ENCODE measurements around the gene LMO7.

LMO7 gene

DNA sequence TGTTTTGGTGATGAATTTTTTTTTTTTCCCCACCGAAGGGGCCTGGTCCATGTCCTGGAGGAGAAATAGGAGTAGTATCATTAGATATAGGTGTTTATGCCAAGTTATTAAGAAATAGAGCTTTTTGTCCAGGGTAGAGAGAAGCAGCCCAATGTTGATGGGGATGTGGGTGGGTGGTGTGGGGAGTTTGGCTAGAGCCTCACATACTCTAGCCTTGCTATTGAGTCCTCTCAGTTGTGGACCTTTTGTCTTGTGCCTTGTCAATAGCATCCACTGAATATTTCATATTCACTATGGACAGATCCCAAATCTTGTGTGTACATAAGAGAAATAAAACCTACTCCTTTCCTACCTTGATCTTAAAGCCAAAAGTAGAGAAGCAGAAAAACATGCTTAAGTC lies 134.0 kb downstream of the LMO7 start:
- DNase-seq: no peak
- Histone ChIP-seq H3K36me3 (no peaks in the 10 kb centered on the region), H3K4me1 (peaks cover 0 to 30% (median 3%) of the 10 kb centered on the region in 4 donors), H3K27ac (no peak overlapping the region), H3K9me3 (no peaks in the 10 kb centered on the region), H3K27me3 (no peaks in the 10 kb centered on the region), H3K4me3 (no peak overlapping the region)
- intact Hi-C loops (cut with DNase I; ENCODE audit: low total_unique reads): no loop called here
- TF ChIP-seq, protein P1, sequence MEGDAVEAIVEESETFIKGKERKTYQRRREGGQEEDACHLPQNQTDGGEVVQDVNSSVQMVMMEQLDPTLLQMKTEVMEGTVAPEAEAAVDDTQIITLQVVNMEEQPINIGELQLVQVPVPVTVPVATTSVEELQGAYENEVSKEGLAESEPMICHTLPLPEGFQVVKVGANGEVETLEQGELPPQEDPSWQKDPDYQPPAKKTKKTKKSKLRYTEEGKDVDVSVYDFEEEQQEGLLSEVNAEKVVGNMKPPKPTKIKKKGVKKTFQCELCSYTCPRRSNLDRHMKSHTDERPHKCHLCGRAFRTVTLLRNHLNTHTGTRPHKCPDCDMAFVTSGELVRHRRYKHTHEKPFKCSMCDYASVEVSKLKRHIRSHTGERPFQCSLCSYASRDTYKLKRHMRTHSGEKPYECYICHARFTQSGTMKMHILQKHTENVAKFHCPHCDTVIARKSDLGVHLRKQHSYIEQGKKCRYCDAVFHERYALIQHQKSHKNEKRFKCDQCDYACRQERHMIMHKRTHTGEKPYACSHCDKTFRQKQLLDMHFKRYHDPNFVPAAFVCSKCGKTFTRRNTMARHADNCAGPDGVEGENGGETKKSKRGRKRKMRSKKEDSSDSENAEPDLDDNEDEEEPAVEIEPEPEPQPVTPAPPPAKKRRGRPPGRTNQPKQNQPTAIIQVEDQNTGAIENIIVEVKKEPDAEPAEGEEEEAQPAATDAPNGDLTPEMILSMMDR (IDR thresholded peaks at IDR 0.05): no peak

DNA sequence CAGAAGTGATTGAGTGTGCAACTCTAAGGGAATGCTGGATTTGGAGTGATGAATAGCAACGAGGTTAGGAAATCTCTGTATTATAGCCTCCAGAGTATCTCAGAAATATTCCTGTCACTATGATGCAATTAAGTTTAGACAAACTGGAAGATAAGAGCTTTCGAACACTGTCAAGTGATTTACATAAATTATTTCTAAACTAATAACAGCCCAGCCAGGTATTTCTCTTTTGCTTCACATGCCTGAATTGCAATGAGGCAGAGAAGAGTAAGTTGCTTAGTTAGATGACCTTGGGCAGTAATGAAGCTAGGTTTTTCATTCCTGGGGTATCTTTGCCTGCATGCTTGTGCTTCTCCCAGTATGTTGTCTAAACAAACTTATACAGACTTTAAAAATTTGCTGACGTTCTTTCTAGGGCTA lies 134.5 kb downstream of the LMO7 start:
- intact Hi-C loops (cut with DNase I; ENCODE audit: low total_unique reads): no loop called here
- Histone ChIP-seq H3K27ac (no peak overlapping the region), H3K4me3 (no peak overlapping the region), H3K36me3 (no peaks in the 10 kb centered on the region), H3K9me3 (no peaks in the 10 kb centered on the region), H3K4me1 (peaks cover 0 to 25% (median 2%) of the 10 kb centered on the region in 4 donors), H3K27me3 (no peaks in the 10 kb centered on the region)
- DNase-seq: no peak
- TF ChIP-seq, protein P1 (IDR thresholded peaks at IDR 0.05): no peak

DNA sequence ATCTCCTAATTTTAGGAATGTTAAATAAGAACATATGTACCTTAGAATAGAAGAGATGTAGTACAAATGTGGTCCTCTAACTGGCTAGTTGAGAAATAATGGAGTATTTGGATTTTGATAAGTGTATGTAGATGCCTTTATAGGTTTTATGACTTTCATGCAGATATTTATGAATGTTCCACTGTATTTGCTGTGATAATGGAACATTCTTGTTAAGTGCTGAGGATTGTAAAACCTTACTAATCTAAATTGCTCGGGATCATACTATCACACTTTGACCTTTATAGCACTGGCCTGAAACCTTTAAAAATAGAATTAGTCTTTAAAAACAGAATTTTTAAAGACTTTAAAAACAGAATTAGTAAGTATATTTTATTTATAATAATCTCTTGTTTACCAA lies 135.1 kb downstream of the LMO7 start:
- no peaks in the 10 kb centered on the region for H3K9me3 ChIP-seq
- no peaks in the 10 kb centered on the region for H3K27me3 ChIP-seq
- H3K4me3 ChIP-seq: no peak overlapping the region
- H3K36me3 ChIP-seq: no peaks in the 10 kb centered on the region
- no peak overlapping the region for H3K27ac ChIP-seq
- intact Hi-C loops (cut with DNase I; ENCODE audit: low total_unique reads): no loop called here
- H3K4me1 ChIP-seq: peaks cover 0 to 24% (median 1%) of the 10 kb centered on the region in 4 donors
- no peak for DNase-seq
- TF ChIP-seq, protein P1 (IDR thresholded peaks at IDR 0.05): no peak

DNA sequence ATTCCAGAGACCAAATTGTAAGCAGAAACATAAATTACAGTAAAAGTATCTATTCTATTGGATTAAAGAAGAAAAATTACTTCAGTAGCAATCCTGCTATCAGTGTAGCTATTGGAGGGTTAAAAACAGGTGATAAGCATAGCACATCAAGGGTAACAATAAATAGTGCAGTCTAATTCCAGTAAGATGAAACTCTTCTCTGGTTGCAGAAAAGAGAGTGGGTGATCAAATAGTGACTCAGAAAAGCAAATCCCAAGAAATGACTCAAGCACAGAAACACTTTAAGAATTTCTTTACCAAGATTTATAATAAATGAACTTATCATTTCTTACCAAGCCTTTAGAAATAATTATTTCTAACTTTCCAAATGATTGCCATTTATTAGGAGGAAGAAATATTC lies 135.7 kb downstream of the LMO7 start:
- intact Hi-C loops (cut with DNase I; ENCODE audit: low total_unique reads): no loop called here
- TF ChIP-seq, protein P1 (IDR thresholded peaks at IDR 0.05): no peak
- Histone ChIP-seq H3K9me3 (no peaks in the 10 kb centered on the region), H3K36me3 (no peaks in the 10 kb centered on the region), H3K4me1 (peaks cover 0 to 24% (median 1%) of the 10 kb centered on the region in 4 donors), H3K4me3 (no peak overlapping the region), H3K27me3 (no peaks in the 10 kb centered on the region), H3K27ac (no peak overlapping the region)
- no peak for DNase-seq

DNA sequence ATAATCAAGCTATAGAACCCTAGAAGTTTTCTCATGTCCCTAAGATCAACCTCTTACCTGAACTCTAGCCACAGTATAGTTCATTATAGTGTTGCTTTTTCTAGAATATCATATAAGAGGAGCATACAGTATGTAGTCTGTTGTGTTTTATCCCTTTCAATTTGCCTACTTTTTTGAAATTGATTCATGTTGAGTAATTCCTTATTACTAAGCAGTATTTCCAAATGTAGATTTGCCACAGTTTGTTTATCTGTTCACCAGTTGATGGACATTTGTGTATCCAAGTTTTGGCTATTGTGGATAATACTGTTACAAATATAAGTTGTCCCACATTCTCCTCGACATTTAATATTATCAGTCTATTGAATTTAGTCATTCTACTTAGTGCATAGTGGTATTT lies 138.0 kb downstream of the LMO7 start:
- Histone ChIP-seq H3K4me1 (peaks cover 0 to 24% (median 1%) of the 10 kb centered on the region in 4 donors), H3K27ac (no peak overlapping the region), H3K27me3 (no peaks in the 10 kb centered on the region), H3K36me3 (no peaks in the 10 kb centered on the region), H3K9me3 (no peaks in the 10 kb centered on the region), H3K4me3 (no peak overlapping the region)
- TF ChIP-seq, protein P1 (IDR thresholded peaks at IDR 0.05): no peak
- no peak for DNase-seq
- intact Hi-C loops (cut with DNase I; ENCODE audit: low total_unique reads): no loop called here

DNA sequence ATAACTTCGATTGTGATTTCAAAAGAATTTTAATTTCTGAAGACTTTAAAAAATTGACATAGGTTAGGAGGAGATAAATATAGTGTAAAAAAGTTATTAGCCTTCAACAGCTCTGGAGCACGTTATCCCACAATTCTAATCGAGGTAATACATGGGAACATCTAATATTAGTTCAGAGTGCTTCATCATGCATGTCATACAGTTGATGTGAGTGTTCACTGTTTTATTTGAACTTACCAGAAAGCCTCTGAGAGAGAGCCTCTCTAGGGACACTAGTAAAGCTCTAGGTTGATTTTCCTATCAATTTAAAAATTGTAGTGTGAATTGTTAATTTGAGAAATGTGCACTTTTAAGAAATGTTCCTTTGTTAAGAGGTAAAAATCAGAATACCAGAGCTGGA lies 140.4 kb downstream of the LMO7 start:
- no peaks in the 10 kb centered on the region for H3K27me3 ChIP-seq
- TF ChIP-seq, protein P1 (IDR thresholded peaks at IDR 0.05): no peak
- H3K4me3 ChIP-seq: no peak overlapping the region
- no peak overlapping the region for H3K27ac ChIP-seq
- peaks cover 0 to 6% (median 0%) of the 10 kb centered on the region in 3 donors for H3K36me3 ChIP-seq
- DNase-seq: no peak
- H3K9me3 ChIP-seq: peaks cover 0 to 7% (median 3%) of the 10 kb centered on the region in 3 donors
- intact Hi-C loops (cut with DNase I; ENCODE audit: low total_unique reads): no loop called here
- peaks cover 0 to 14% (median 1%) of the 10 kb centered on the region in 4 donors for H3K4me1 ChIP-seq

All from tibial artery (tissue), 4 donors.